OCI-LY7 (cell line): ENCODE data around the gene ATP2A3.

ENCODE experiments used
- CTCF ChIP-seq: fragments of 200-600 bp; sonication (generic); conservative IDR thresholded peaks from 2 replicates; pipeline ENCODE4 v1.5.1; 2014; ENCODE audit warnings: mild to moderate bottlenecking, antibody characterized with exemption, low read length, moderate library complexity, mixed read lengths
- EZH2phosphoT487 ChIP-seq: fragments of 200-600 bp; sonication (generic); IDR thresholded peaks from 2 replicates; pipeline ENCODE4 v1.6.1; 2018; ENCODE audit warnings: low read depth, borderline replicate concordance, mild to moderate bottlenecking, mixed run types, antibody characterized with exemption, low read length, moderate library complexity, mixed read lengths

DNA sequence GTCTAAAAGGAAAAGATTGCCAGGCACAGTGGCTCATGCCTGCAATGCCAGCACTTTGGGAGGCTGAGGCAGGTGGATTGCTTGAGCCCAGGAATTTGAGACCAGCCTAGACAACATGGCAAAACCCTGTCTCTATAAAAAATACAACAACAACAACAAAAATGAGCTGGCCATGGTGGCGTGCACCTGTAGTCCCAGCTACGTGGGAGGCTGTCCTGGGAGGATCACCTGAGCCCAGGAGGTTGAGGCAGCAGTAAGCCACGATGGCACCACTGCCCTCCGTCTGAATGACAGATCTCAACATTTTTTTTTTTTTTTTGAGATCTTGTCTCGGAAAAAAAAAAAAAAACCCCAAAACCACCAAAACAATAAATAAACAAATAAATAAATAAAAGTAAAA lies 28.1 kb upstream of the ATP2A3 start:
- no peak for TF ChIP-seq CTCF
- TF ChIP-seq EZH2phosphoT487, result no peak
